Measurements from ENCODE around the gene CLDN6. TPM values are rescaled to one million over a fixed set of nuclear protein-coding genes. Genes with fewer than 3 reads are reported as not detected.

The CLDN6 gene
- total and polyA plus RNA-seq, 9 of the 15 experiments (the other 6 are each of a cell fraction or from before 2014, with no cell fraction given), result 0.22 to 0.75 (median 0.38) TPM; not detected in 3

DNA sequence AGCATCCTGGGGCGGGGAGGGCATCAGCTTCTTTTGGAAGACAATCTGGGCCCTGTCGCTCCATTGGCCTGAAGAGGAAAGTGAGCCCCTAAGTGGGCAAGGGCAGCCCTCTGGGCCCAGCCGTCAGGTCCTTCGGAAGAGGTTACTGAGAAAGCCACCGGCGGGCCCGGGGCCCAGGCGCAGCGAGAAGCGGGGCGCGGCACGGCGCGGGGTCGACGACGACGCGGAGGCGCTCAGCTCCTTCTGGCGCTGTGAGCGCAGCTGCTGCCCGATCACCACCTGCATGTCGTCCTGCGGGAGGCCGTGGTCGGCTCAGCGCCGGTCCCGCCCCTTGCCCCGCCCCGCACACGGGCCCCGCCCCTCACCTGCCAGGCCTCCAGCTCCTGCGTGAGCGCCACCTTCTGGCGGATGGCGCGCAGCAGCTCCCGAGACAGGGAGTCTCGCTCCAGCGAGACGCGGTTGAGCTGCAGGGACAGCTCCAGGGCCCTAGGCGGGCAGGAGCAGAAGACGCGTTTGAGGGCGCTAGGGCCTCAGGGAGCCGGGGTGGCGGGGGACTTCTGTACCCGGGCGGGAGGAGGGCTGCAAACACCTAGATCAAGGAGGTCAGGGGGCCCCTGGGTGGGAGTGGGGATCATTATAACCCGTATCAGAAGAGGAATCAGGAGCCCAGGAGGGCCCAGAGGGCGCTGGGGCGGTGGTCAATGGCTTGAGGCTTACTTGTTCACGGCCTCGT lies 10.2 kb upstream of the CLDN6 start (continued):
- TF ChIP-seq, protein P1, sequence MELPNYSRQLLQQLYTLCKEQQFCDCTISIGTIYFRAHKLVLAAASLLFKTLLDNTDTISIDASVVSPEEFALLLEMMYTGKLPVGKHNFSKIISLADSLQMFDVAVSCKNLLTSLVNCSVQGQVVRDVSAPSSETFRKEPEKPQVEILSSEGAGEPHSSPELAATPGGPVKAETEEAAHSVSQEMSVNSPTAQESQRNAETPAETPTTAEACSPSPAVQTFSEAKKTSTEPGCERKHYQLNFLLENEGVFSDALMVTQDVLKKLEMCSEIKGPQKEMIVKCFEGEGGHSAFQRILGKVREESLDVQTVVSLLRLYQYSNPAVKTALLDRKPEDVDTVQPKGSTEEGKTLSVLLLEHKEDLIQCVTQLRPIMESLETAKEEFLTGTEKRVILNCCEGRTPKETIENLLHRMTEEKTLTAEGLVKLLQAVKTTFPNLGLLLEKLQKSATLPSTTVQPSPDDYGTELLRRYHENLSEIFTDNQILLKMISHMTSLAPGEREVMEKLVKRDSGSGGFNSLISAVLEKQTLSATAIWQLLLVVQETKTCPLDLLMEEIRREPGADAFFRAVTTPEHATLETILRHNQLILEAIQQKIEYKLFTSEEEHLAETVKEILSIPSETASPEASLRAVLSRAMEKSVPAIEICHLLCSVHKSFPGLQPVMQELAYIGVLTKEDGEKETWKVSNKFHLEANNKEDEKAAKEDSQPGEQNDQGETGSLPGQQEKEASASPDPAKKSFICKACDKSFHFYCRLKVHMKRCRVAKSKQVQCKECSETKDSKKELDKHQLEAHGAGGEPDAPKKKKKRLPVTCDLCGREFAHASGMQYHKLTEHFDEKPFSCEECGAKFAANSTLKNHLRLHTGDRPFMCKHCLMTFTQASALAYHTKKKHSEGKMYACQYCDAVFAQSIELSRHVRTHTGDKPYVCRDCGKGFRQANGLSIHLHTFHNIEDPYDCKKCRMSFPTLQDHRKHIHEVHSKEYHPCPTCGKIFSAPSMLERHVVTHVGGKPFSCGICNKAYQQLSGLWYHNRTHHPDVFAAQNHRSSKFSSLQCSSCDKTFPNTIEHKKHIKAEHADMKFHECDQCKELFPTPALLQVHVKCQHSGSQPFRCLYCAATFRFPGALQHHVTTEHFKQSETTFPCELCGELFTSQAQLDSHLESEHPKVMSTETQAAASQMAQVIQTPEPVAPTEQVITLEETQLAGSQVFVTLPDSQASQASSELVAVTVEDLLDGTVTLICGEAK (IDR thresholded peaks at IDR 0.05), result no peak
- TF ChIP-seq, protein P1 (CRISPR knock-in tag; IDR thresholded peaks at IDR 0.05), result no peak
- TF ChIP-seq, protein P2, sequence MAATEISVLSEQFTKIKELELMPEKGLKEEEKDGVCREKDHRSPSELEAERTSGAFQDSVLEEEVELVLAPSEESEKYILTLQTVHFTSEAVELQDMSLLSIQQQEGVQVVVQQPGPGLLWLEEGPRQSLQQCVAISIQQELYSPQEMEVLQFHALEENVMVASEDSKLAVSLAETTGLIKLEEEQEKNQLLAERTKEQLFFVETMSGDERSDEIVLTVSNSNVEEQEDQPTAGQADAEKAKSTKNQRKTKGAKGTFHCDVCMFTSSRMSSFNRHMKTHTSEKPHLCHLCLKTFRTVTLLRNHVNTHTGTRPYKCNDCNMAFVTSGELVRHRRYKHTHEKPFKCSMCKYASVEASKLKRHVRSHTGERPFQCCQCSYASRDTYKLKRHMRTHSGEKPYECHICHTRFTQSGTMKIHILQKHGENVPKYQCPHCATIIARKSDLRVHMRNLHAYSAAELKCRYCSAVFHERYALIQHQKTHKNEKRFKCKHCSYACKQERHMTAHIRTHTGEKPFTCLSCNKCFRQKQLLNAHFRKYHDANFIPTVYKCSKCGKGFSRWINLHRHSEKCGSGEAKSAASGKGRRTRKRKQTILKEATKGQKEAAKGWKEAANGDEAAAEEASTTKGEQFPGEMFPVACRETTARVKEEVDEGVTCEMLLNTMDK (IDR thresholded peaks at IDR 0.05; ENCODE audit: borderline replicate concordance, insufficient read depth, low read depth, low read length, poor library complexity, severe bottlenecking), result peak; percentile 94
- TF ChIP-seq SMC3 (conservative IDR thresholded peaks at IDR 0.05; ENCODE audit: insufficient read depth, low read depth, low read length) (peak; percentile 66), ZNF668 (CRISPR knock-in tag; IDR thresholded peaks at IDR 0.05) (no peak), ZNF23 (CRISPR knock-in tag; IDR thresholded peaks at IDR 0.05) (no peak), KHSRP (IDR thresholded peaks at IDR 0.05) (no peak), ZNF263 (CRISPR knock-in tag; IDR thresholded peaks at IDR 0.05; ENCODE audit: borderline replicate concordance) (0 out of 2 replicates have a peak, but pooled peaks have one; percentile 25), NFIX (CRISPR knock-in tag; IDR thresholded peaks at IDR 0.05; ENCODE audit: low read depth) (no peak), RB1 (IDR thresholded peaks at IDR 0.05; ENCODE audit: low read depth) (peak; percentile 77; the same call in 1 of the 2 replicates), ZNF274 (IDR thresholded peaks at IDR 0.05; ENCODE audit: borderline replicate concordance, low read depth, low read length) (no peak), ZBED1 (IDR thresholded peaks at IDR 0.05) (0 out of 2 replicates have a peak, but pooled peaks have one; percentile 40), HMGN3 (IDR thresholded peaks at IDR 0.05; ENCODE audit: borderline replicate concordance, extremely low read depth, insufficient read length, low read depth, low read length) (peak; percentile 83), ZFX (CRISPR knock-in tag; IDR thresholded peaks at IDR 0.05) (peak; percentile 30; the same call in 1 of the 2 replicates), ZNF766 (CRISPR knock-in tag; conservative IDR thresholded peaks at IDR 0.05) (no peak)
- TF ChIP-seq, protein P3, sequence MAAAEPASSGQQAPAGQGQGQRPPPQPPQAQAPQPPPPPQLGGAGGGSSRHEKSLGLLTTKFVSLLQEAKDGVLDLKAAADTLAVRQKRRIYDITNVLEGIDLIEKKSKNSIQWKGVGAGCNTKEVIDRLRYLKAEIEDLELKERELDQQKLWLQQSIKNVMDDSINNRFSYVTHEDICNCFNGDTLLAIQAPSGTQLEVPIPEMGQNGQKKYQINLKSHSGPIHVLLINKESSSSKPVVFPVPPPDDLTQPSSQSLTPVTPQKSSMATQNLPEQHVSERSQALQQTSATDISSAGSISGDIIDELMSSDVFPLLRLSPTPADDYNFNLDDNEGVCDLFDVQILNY (CRISPR knock-in tag; IDR thresholded peaks at IDR 0.05), result no peak

Data from K562 (cell line).